ENCODE results near the gene ACCS. TPM values are rescaled to one million over a fixed set of nuclear protein-coding genes. Genes with fewer than 3 reads are reported as not detected.

Gene ACCS
- total RNA-seq, 2 experiments from 2014 or later = 8.7 to 9.0 TPM

GRCh38 chr11:44096360-44097185 lies 30.5 kb downstream of the ACCS start:
- H3K4me1 Mint-ChIP-seq (ENCODE audit: low read depth) = peaks cover 26% of the 10 kb centered on the region
- ATAC-seq = no peak
- ChIA-PET POLR2A (no interaction called here), CTCF (interaction anchor here (0.8 kb wide), 1 partner anchor 14 kb away, joined by 3 read pairs; no protein-coding TSS in a partner anchor)
- H3K9me3 Mint-ChIP-seq (ENCODE audit: insufficient read depth) = no peaks in the 10 kb centered on the region
- no peak for DNase-seq
- H3K36me3 Mint-ChIP-seq (ENCODE audit: low read depth) = no peaks in the 10 kb centered on the region
- peak overlapping the region; percentile 83 for H3K4me3 Mint-ChIP-seq
- peaks cover 6% of the 10 kb centered on the region for H3K27me3 Mint-ChIP-seq (ENCODE audit: low read depth)
- H3K27ac Mint-ChIP-seq = no peak overlapping the region

DNA sequence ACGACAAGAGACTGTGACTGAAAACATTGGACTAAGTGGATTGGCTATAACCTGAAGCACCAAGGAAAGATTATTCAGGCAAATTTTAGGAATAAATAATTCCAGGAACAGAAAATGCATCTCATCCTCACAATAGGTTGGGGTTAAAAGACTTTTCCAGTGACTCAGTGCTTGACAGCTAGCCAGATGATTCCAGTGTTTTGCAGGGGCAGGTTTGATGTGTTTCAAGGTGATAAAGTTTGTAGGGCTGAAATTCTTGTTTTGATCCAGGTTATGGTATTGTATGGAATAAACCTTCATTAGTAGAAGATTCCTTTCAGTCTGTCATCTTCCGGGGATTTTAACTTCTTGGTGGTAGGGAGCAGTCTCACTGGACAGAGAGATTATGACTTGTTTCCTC lies 31.8 kb downstream of the ACCS start:
- H3K36me3 Mint-ChIP-seq (ENCODE audit: low read depth) = no peaks in the 10 kb centered on the region
- ATAC-seq = no peak
- POLR2A ChIA-PET = no interaction called here
- H3K4me3 Mint-ChIP-seq = no peak overlapping the region
- no peak overlapping the region for H3K27ac Mint-ChIP-seq
- no peak for DNase-seq
- no peaks in the 10 kb centered on the region for H3K9me3 Mint-ChIP-seq (ENCODE audit: insufficient read depth)
- peaks cover 3% of the 10 kb centered on the region for H3K27me3 Mint-ChIP-seq (ENCODE audit: low read depth)
- H3K4me1 Mint-ChIP-seq (ENCODE audit: low read depth) = peaks cover 26% of the 10 kb centered on the region
- CTCF ChIA-PET = no interaction called here

- ATAC-seq (no peak), DNase-seq (no peak)
- CTCF ChIA-PET = interaction anchor here (1.3 to 1.8 kb wide), 2 partner anchors 9 to 99 kb away, joined by 5 to 6 read pairs; no protein-coding TSS in a partner anchor
- no peak overlapping the region for H3K27ac Mint-ChIP-seq
- H3K4me3 Mint-ChIP-seq = no peak overlapping the region
- no peaks in the 10 kb centered on the region for H3K9me3 Mint-ChIP-seq (ENCODE audit: insufficient read depth)
- H3K4me1 Mint-ChIP-seq (ENCODE audit: low read depth) = peaks cover 13% of the 10 kb centered on the region
- POLR2A ChIA-PET = no interaction called here
- H3K27me3 Mint-ChIP-seq (ENCODE audit: low read depth) = no peaks in the 10 kb centered on the region
- H3K36me3 Mint-ChIP-seq (ENCODE audit: low read depth) = peaks cover 2% of the 10 kb centered on the region
Observed at GRCh38 chr11:44101098-44101497, 35.0 kb downstream of the ACCS start.

DNA sequence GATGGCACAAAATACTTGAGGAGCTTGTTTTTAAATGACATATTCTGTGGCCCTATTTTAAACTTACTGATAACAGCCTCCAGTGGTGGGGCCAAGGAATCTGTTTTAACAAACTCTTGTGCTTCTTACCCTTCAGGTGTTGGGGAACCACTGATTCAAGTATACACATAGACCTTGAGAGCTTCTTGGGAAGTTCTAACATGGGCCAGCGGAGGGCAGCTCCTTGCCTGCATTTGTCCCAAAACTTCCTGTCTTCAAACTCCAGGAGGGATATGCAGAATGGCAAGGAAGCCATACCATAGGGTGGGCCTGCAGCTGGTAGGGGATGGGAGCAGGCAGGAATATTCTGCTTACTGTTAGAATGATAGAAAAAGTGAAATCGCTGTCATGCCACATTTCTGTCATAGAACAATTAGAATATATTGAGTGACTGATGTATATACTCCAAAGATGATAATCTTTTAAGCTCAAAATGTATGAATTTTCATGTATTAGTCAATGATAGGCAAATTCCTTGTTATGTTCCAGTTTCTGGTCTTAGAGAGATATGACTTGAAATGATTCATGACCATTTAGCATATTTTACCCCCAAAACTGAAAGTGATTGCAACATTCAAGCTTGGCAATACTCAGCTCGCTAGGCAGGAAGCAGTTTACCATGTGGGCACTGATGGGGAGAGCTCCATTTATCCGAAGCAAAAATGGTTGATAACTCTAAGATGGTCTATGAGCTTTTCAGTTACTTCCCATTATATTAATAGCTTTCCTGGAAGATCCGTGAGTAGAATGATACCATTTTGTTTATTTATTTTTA lies 38.6 kb downstream of the ACCS start:
- Mint-ChIP-seq H3K4me3 (no peak overlapping the region), H3K4me1 (ENCODE audit: low read depth) (peaks cover 2% of the 10 kb centered on the region)
- no peak for ATAC-seq

GRCh38 chr11:44108260-44108659 lies 42.2 kb downstream of the ACCS start:
- Mint-ChIP-seq H3K4me1 (ENCODE audit: low read depth) (peaks cover 8% of the 10 kb centered on the region), H3K27me3 (ENCODE audit: low read depth) (no peaks in the 10 kb centered on the region), H3K9me3 (ENCODE audit: insufficient read depth) (no peaks in the 10 kb centered on the region), H3K36me3 (ENCODE audit: low read depth) (peaks cover 4% of the 10 kb centered on the region), H3K27ac (no peak overlapping the region), H3K4me3 (no peak overlapping the region)
- ATAC-seq = no peak
- POLR2A ChIA-PET = no interaction called here
- CTCF ChIA-PET = interaction anchor here (0.9 to 4.9 kb wide), 2 partner anchors 14 to 79 kb away, joined by 3 to 94 read pairs; partner anchors contain the start of gene EXT2
- no peak for DNase-seq

More for the DNA sequence above, 38.6 kb downstream of the ACCS start:
- ChIA-PET CTCF (interaction anchor here (0.8 to 4.9 kb wide), 12 partner anchors 10 to 1667 kb away, joined by 3 to 94 read pairs (median 4); partner anchors contain the start of genes ACCS and EXT2), POLR2A (no interaction called here)
- no peak for DNase-seq
- H3K27ac Mint-ChIP-seq = no peak overlapping the region
- no peaks in the 10 kb centered on the region for H3K9me3 Mint-ChIP-seq (ENCODE audit: insufficient read depth)
- H3K27me3 Mint-ChIP-seq (ENCODE audit: low read depth) = no peaks in the 10 kb centered on the region
- peaks cover 2% of the 10 kb centered on the region for H3K36me3 Mint-ChIP-seq (ENCODE audit: low read depth)

DNA sequence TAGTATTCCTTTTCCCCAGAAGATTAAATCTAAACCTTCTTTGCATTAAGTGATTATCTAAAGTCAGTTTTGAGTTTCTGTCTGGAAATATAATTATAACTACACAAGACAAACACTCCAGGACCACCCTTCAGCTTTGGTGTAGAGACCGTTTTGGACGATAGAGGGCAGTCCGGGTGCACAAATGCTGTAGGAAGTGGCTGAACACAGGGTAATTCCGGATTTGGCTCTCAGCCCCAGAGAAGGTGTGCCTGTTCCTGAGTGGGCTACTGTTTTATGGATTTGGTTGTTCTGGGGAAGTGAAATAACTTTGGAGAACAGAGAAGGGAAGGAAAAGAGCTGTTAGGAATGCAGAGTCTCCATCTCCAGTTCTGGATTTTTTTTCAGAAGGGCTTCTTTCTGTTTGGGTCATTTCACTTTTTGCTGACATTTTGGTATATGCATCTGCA lies 44.2 kb downstream of the ACCS start:
- Mint-ChIP-seq H3K27me3 (ENCODE audit: low read depth) (no peaks in the 10 kb centered on the region), H3K4me3 (no peak overlapping the region), H3K36me3 (ENCODE audit: low read depth) (peaks cover 9% of the 10 kb centered on the region), H3K27ac (peak overlapping the region; percentile 71), H3K9me3 (ENCODE audit: insufficient read depth) (no peaks in the 10 kb centered on the region), H3K4me1 (ENCODE audit: low read depth) (peaks cover 6% of the 10 kb centered on the region)
- ChIA-PET CTCF (interaction anchor here (0.6 to 2.1 kb wide), 16 partner anchors 9 to 501 kb away, joined by 3 to 8 read pairs (median 4); partner anchors contain the start of gene EXT2), POLR2A (no interaction called here)
- ATAC-seq (peak; percentile 95), DNase-seq (peak; percentile 76)

GRCh38 chr11:44112091-44112821 lies 46.2 kb downstream of the ACCS start:
- Mint-ChIP-seq H3K9me3 (ENCODE audit: insufficient read depth) (no peaks in the 10 kb centered on the region), H3K4me1 (ENCODE audit: low read depth) (peaks cover 6% of the 10 kb centered on the region), H3K4me3 (no peak overlapping the region), H3K27me3 (ENCODE audit: low read depth) (no peaks in the 10 kb centered on the region), H3K27ac (no peak overlapping the region), H3K36me3 (ENCODE audit: low read depth) (peaks cover 18% of the 10 kb centered on the region)
- DNase-seq (no peak), ATAC-seq (no peak)
- CTCF ChIA-PET = interaction anchor here (0.7 to 1.7 kb wide), 2 partner anchors 17 to 18 kb away, joined by 3 to 6 read pairs; partner anchors contain the start of gene EXT2
- POLR2A ChIA-PET = no interaction called here

DNA sequence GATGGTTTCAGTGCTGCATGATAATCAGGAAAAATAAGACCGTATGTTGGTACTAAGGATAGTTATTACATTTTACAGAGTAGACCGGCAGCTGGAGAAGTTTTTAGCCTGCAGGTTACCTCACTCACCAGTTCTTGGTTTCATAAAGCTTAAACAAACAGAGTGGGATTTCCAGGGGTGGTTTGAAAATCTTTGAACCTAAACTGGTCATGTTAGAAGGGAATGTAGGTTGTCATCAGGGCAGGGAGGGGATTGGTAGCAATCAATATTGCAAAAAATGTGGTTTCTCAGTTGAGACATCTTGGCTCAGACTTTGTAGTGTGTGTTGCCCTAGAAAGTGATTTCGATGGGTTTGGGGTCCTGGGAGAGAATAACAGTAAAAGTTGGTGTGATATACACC lies 46.9 kb downstream of the ACCS start:
- ChIA-PET CTCF (interaction anchor here (1.7 kb wide), 1 partner anchor 19 kb away, joined by 6 read pairs; no protein-coding TSS in a partner anchor), POLR2A (no interaction called here)
- Mint-ChIP-seq H3K4me3 (no peak overlapping the region), H3K9me3 (ENCODE audit: insufficient read depth) (no peaks in the 10 kb centered on the region), H3K27ac (no peak overlapping the region), H3K27me3 (ENCODE audit: low read depth) (no peaks in the 10 kb centered on the region), H3K36me3 (ENCODE audit: low read depth) (peaks cover 19% of the 10 kb centered on the region), H3K4me1 (ENCODE audit: low read depth) (peaks cover 6% of the 10 kb centered on the region)
- DNase-seq (no peak), ATAC-seq (no peak)

DNA sequence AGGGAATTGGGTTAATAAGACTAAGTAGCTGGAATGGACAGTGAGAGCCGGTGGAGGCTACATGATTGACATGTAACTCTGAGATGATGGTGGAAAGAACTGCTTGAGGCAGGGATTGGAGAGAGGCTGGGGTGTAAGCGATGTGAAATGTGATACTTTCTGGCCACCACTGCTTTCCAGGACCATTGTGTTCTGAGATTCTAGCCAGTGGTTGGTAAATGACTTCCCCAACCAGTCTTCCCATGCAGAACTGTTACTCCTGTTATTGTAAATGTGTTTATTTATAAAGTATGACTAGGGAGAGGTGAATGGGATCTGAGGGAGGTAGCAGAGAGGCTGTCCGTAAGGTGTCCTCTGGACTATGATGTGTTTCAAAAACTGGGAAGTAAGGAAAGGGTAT lies 47.5 kb downstream of the ACCS start:
- Mint-ChIP-seq H3K9me3 (ENCODE audit: insufficient read depth) (no peaks in the 10 kb centered on the region), H3K4me1 (ENCODE audit: low read depth) (peaks cover 6% of the 10 kb centered on the region), H3K27me3 (ENCODE audit: low read depth) (no peaks in the 10 kb centered on the region), H3K4me3 (no peak overlapping the region), H3K36me3 (ENCODE audit: low read depth) (peaks cover 21% of the 10 kb centered on the region), H3K27ac (no peak overlapping the region)
- no peak for DNase-seq
- POLR2A ChIA-PET = no interaction called here
- ATAC-seq = no peak
- CTCF ChIA-PET = interaction anchor here (1.7 kb wide), 1 partner anchor 19 kb away, joined by 6 read pairs; no protein-coding TSS in a partner anchor

GRCh38 chr11:44116234-44116830 lies 50.3 kb downstream of the ACCS start:
- POLR2A ChIA-PET = no interaction called here
- no peak overlapping the region for H3K27ac Mint-ChIP-seq
- peaks cover 20% of the 10 kb centered on the region for H3K36me3 Mint-ChIP-seq (ENCODE audit: low read depth)

DNA sequence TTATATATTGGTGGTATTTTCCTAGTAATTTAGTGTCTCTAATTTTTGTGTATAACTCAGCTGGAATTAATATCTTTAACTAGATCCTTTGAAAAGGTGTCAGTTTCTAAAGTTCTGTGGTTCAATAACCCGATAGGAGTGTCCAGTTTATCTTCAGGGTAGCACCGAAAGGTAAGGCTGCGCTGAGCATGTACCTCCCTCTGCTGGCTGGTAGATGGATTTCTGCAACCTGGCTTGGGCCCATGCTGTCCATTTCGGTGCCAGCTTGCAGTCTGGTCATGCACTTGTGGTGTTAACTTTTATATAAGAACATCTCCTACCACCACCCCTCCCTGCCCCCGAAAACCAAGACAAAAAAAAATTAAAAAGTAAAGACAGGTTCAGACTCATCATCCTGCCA lies 54.1 kb downstream of the ACCS start:
- Mint-ChIP-seq H3K27me3 (ENCODE audit: low read depth) (no peaks in the 10 kb centered on the region), H3K4me3 (no peak overlapping the region), H3K9me3 (ENCODE audit: insufficient read depth) (no peaks in the 10 kb centered on the region), H3K4me1 (ENCODE audit: low read depth) (no peaks in the 10 kb centered on the region), H3K27ac (no peak overlapping the region), H3K36me3 (ENCODE audit: low read depth) (peaks cover 18% of the 10 kb centered on the region)
- ATAC-seq = no peak
- ChIA-PET CTCF (interaction anchor here (0.9 to 2.2 kb wide), 6 partner anchors 10 to 29 kb away, joined by 3 to 18 read pairs (median 6); partner anchors contain the start of gene EXT2), POLR2A (no interaction called here)
- DNase-seq = no peak

More at GRCh38 chr11:44116234-44116830, 50.3 kb downstream of the ACCS start:
- no peaks in the 10 kb centered on the region for H3K9me3 Mint-ChIP-seq (ENCODE audit: insufficient read depth)
- no peaks in the 10 kb centered on the region for H3K4me1 Mint-ChIP-seq (ENCODE audit: low read depth)
- no peaks in the 10 kb centered on the region for H3K27me3 Mint-ChIP-seq (ENCODE audit: low read depth)
- H3K4me3 Mint-ChIP-seq = no peak overlapping the region
- no peak for ATAC-seq
- DNase-seq = no peak
- CTCF ChIA-PET = interaction anchor here (0.7 to 3.4 kb wide), 4 partner anchors 11 to 178 kb away, joined by 3 to 12 read pairs (median 4); no protein-coding TSS in a partner anchor
